Astrocyte (in vitro differentiated cells and primary cell): ENCODE results near the gene RPGR. TPM values are rescaled to one million over a fixed set of nuclear protein-coding genes. Genes with fewer than 3 reads are reported as not detected.

Experiments
- DNase-seq: peaks from one replicate; pipeline ENCODE4 v3.0.0-alpha.2; 2010; ENCODE audit warnings: low read depth
- FAIRE-seq: peaks from 2 replicates; lab custom pipeline; 2011; peaks lifted over from hg19 to GRCh38; lab: Jason Lieb, UNC
- H2AFZ ChIP-seq: 2 replicates; pipeline ENCODE4 v1.6.0; 2012; ENCODE audit warnings: low read depth, low read length, inconsistent platforms
- H3K27ac ChIP-seq: 2 replicates; pipeline ENCODE4 v1.5.1; 2011; ENCODE audit warnings: low read depth, low read length, inconsistent platforms
- H3K27me3 ChIP-seq: 2 replicates; pipeline ENCODE4 v1.6.0; 2011; ENCODE audit warnings: low read length, inconsistent platforms; ENCODE audit not compliant: insufficient read depth
- H3K36me3 ChIP-seq: 2 replicates; pipeline ENCODE4 v1.5.1; 2011; ENCODE audit warnings: low read length, inconsistent platforms; ENCODE audit not compliant: insufficient read depth
- H3K4me1 ChIP-seq: 2 replicates; pipeline ENCODE4 v1.5.1; 2011; ENCODE audit warnings: low read length, inconsistent platforms; ENCODE audit not compliant: insufficient read depth
- H3K4me2 ChIP-seq: 2 replicates; pipeline ENCODE4 v1.6.0; 2012; ENCODE audit warnings: low read length, inconsistent platforms
- H3K4me3 ChIP-seq: 2 replicates; pipeline ENCODE4 v1.5.1; 2011; ENCODE audit warnings: low read depth, mild to moderate bottlenecking, low read length, inconsistent platforms; ENCODE audit not compliant: insufficient read depth
- H3K79me2 ChIP-seq: 2 replicates; pipeline ENCODE4 v1.6.0; 2012; ENCODE audit warnings: mild to moderate bottlenecking, low read length, inconsistent platforms; ENCODE audit not compliant: insufficient read depth
- H3K9ac ChIP-seq: 2 replicates; pipeline ENCODE4 v1.6.0; 2012; ENCODE audit warnings: mild to moderate bottlenecking, low read length, inconsistent platforms
- H3K9me3 ChIP-seq: 2 replicates; pipeline ENCODE4 v1.5.1; 2012; ENCODE audit warnings: low read depth, mild to moderate bottlenecking, low read length, inconsistent platforms; ENCODE audit not compliant: insufficient read depth
- H4K20me1 ChIP-seq: 2 replicates; pipeline ENCODE4 v1.6.0; 2012; ENCODE audit warnings: low read length, inconsistent platforms; ENCODE audit not compliant: insufficient read depth
- H3K27ac Mint-ChIP-seq: one replicate; pipeline ENCODE4 v1.8.0; 2021; ENCODE audit warnings: mild to moderate bottlenecking, mixed read lengths; ENCODE audit not compliant: unreplicated experiment
- H3K27me3 Mint-ChIP-seq: one replicate; pipeline ENCODE4 v1.8.0; 2021; ENCODE audit warnings: low read depth, mixed read lengths; ENCODE audit not compliant: unreplicated experiment
- H3K36me3 Mint-ChIP-seq: one replicate; pipeline ENCODE4 v1.8.0; 2021; ENCODE audit warnings: low read depth, mixed read lengths; ENCODE audit not compliant: unreplicated experiment
- H3K4me1 Mint-ChIP-seq: one replicate; pipeline ENCODE4 v1.8.0; 2021; ENCODE audit warnings: low read depth, mixed read lengths; ENCODE audit not compliant: unreplicated experiment
- H3K4me3 Mint-ChIP-seq: one replicate; pipeline ENCODE4 v1.8.0; 2021; ENCODE audit warnings: mild to moderate bottlenecking, moderate library complexity, mixed read lengths; ENCODE audit not compliant: unreplicated experiment
- H3K9me3 Mint-ChIP-seq: one replicate; pipeline ENCODE4 v1.8.0; 2021; ENCODE audit warnings: mild to moderate bottlenecking, mixed read lengths; ENCODE audit not compliant: unreplicated experiment
- EZH2 ChIP-seq: IDR thresholded peaks from 2 replicates; pipeline ENCODE4 v1.6.1; 2012; ENCODE audit warnings: mild to moderate bottlenecking, low read length, inconsistent platforms; ENCODE audit not compliant: insufficient read depth
- total RNA-seq: library from RNA; stranded (reverse); gene quantifications from 2 replicates; pipeline ENCODE4 v1.2.1, GENCODE V29; 2021
- TF ChIP-seq, protein P1 (sequence below): IDR thresholded peaks from 2 replicates; pipeline ENCODE4 v1.5.1; 2011; ENCODE audit warnings: low read depth, mild to moderate bottlenecking, inconsistent platforms, low read length, moderate library complexity; ENCODE audit not compliant: insufficient read depth

RPGR gene
- total RNA-seq, 1 donor from 2014 or later = 6.3 TPM

- Mint-ChIP-seq H3K27ac (no peak overlapping the region), H3K9me3 (no peaks in the 10 kb centered on the region), H3K4me3 (no peak overlapping the region), H3K4me1 (no peaks in the 10 kb centered on the region), H3K27me3 (no peaks in the 10 kb centered on the region), H3K36me3 (peaks cover 2% of the 10 kb centered on the region)
- H3K9me3 ChIP-seq = no peaks in the 10 kb centered on the region
- FAIRE-seq (peak; percentile 95), DNase-seq (no peak)
- H3K4me1 ChIP-seq = no peaks in the 10 kb centered on the region
- no peaks in the 10 kb centered on the region for H4K20me1 ChIP-seq
- H3K27ac ChIP-seq = no peak overlapping the region
- no peaks in the 10 kb centered on the region for H3K79me2 ChIP-seq
- no peak overlapping the region for H3K4me2 ChIP-seq
- H3K9ac ChIP-seq = no peak overlapping the region
- TF ChIP-seq EZH2 = no peak
- TF ChIP-seq, protein P1, sequence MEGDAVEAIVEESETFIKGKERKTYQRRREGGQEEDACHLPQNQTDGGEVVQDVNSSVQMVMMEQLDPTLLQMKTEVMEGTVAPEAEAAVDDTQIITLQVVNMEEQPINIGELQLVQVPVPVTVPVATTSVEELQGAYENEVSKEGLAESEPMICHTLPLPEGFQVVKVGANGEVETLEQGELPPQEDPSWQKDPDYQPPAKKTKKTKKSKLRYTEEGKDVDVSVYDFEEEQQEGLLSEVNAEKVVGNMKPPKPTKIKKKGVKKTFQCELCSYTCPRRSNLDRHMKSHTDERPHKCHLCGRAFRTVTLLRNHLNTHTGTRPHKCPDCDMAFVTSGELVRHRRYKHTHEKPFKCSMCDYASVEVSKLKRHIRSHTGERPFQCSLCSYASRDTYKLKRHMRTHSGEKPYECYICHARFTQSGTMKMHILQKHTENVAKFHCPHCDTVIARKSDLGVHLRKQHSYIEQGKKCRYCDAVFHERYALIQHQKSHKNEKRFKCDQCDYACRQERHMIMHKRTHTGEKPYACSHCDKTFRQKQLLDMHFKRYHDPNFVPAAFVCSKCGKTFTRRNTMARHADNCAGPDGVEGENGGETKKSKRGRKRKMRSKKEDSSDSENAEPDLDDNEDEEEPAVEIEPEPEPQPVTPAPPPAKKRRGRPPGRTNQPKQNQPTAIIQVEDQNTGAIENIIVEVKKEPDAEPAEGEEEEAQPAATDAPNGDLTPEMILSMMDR = no peak
- H3K27me3 ChIP-seq = no peaks in the 10 kb centered on the region
- H3K36me3 ChIP-seq = no peaks in the 10 kb centered on the region
- H2AFZ ChIP-seq = no peak overlapping the region
- no peak overlapping the region for H3K4me3 ChIP-seq
Observed at GRCh38 chrX:38318606-38319005, 8.7 kb downstream of the RPGR start.

DNA sequence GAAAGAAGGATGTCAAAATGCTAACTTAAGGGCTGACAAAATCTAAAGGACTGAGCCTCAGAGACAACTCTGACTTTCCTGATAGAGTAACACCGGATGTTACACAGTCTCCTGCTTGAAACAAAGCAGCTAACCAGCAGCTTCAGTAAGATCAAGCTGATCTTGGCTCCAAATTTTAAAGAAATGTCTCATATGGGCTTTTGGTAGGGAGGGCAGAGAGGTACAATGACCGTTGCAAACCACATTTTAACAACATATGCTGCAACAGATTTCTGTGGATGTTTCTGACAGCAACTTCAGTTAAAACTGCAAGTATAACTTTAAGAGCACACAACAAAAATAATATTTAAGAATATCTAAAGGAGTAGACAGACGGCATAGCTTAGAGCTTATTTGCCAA, 9.1 kb downstream of the RPGR start:
- Histone ChIP-seq H3K36me3 (no peaks in the 10 kb centered on the region), H3K4me1 (peaks cover 3% of the 10 kb centered on the region), H3K27me3 (no peaks in the 10 kb centered on the region), H3K9me3 (no peaks in the 10 kb centered on the region), H3K9ac (no peak overlapping the region), H3K4me2 (no peak overlapping the region), H3K79me2 (no peaks in the 10 kb centered on the region), H3K27ac (no peak overlapping the region), H3K4me3 (no peak overlapping the region), H2AFZ (no peak overlapping the region), H4K20me1 (no peaks in the 10 kb centered on the region)
- FAIRE-seq (no peak), DNase-seq (no peak)
- H3K4me3 Mint-ChIP-seq = no peak overlapping the region
- H3K36me3 Mint-ChIP-seq = peaks cover 2% of the 10 kb centered on the region
- H3K27ac Mint-ChIP-seq = no peak overlapping the region
- H3K27me3 Mint-ChIP-seq = no peaks in the 10 kb centered on the region
- no peaks in the 10 kb centered on the region for H3K9me3 Mint-ChIP-seq
- TF ChIP-seq, protein P1 = no peak
- TF ChIP-seq EZH2 = no peak
- H3K4me1 Mint-ChIP-seq = peaks cover 1% of the 10 kb centered on the region

DNA sequence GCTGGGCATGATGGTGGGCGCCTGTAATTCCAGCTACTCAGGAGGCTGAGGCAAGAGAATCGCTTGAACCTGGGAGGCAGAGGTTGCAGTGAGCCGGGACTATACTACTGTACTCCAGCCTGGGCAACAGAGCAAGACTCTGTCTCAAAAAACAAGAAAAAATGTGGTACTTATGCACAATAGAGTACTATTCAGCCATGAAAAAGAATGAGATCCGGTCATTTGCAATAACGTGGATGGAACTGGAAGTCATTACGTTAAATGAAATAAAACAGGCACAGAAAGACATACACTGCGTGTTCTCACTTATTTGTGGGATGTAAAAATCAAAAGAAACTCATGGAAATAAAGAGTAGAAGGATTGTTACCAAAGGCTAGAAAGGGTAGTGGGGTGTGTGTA, 12.1 kb downstream of the RPGR start:
- Histone ChIP-seq H3K79me2 (no peaks in the 10 kb centered on the region), H2AFZ (no peak overlapping the region), H3K4me2 (no peak overlapping the region), H3K27me3 (no peaks in the 10 kb centered on the region), H3K27ac (no peak overlapping the region), H3K9ac (no peak overlapping the region), H4K20me1 (no peaks in the 10 kb centered on the region), H3K4me3 (no peak overlapping the region), H3K9me3 (no peaks in the 10 kb centered on the region), H3K4me1 (peaks cover 9% of the 10 kb centered on the region), H3K36me3 (no peaks in the 10 kb centered on the region)
- Mint-ChIP-seq H3K4me3 (no peak overlapping the region), H3K27me3 (no peaks in the 10 kb centered on the region), H3K27ac (no peak overlapping the region), H3K36me3 (peaks cover 2% of the 10 kb centered on the region), H3K9me3 (no peaks in the 10 kb centered on the region), H3K4me1 (peaks cover 12% of the 10 kb centered on the region)
- DNase-seq (no peak), FAIRE-seq (peak; percentile 43)
- TF ChIP-seq, protein P1 = no peak
- no peak for TF ChIP-seq EZH2
